ENCODE measurements around the gene SLC29A2. TPM values are rescaled to one million over a fixed set of nuclear protein-coding genes. Genes with fewer than 3 reads are reported as not detected.
A peak's percentile ranks its signal among the peaks of the same experiment; 100 is the strongest.

Gene SLC29A2, protein sequence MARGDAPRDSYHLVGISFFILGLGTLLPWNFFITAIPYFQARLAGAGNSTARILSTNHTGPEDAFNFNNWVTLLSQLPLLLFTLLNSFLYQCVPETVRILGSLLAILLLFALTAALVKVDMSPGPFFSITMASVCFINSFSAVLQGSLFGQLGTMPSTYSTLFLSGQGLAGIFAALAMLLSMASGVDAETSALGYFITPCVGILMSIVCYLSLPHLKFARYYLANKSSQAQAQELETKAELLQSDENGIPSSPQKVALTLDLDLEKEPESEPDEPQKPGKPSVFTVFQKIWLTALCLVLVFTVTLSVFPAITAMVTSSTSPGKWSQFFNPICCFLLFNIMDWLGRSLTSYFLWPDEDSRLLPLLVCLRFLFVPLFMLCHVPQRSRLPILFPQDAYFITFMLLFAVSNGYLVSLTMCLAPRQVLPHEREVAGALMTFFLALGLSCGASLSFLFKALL
- polyA plus RNA-seq (ENCODE audit: insufficient read length in 4 of 4), result 10 to 100 TPM in 3 of 4 donors, 1 to 10 TPM in 1; 2.8 to 29.9 (median 17.9) TPM

DNA sequence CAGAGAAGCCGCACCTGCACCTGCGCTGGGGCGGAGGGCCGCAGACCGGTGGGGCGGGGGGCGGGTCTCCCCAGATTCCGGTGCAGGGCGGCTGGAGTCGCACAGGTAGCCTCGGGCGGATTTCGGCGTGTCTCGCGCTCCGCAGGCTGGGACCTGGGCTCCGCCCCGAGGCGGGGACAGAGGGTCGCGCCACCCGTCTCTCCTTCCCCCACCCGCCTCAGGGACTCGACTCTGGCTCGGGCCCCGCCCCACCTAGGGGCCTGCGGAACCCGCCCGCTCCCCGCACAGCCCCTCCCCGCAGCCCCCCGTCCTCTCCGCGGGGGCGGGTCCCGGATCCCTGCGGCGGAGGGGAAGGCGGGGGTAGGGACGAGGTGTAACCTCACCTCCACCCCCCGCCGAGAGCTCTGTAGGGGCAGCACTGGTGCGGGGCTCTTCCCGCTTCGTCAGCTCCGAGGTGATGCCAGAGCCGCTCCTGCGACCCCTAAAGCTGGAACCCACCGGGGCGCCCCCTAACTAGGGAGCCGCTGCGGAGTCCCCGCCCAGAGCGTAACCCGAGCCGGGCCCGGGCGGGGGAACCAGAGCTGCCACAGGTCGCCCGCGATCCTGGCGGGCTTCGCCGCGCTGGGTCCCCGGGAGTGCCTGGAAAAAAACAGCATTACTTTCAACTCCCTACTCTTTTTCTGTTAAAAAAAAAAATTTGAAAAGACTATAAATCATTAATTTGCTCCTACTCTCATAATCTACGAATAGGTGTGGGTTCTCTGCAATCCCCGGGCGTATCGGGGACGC lies at the start of gene SLC29A2:
Gene SLC29A2, minus strand, starts transcription at position 134 of the 789 bp plus-strand sequence. CDS start 169 bp downstream, outside the sequence.
- DNase-seq (ENCODE audit: low read depth in 4 of 4, low spot score in 3 of 4), result peak; percentile 63 to 81 (median 65)

DNA sequence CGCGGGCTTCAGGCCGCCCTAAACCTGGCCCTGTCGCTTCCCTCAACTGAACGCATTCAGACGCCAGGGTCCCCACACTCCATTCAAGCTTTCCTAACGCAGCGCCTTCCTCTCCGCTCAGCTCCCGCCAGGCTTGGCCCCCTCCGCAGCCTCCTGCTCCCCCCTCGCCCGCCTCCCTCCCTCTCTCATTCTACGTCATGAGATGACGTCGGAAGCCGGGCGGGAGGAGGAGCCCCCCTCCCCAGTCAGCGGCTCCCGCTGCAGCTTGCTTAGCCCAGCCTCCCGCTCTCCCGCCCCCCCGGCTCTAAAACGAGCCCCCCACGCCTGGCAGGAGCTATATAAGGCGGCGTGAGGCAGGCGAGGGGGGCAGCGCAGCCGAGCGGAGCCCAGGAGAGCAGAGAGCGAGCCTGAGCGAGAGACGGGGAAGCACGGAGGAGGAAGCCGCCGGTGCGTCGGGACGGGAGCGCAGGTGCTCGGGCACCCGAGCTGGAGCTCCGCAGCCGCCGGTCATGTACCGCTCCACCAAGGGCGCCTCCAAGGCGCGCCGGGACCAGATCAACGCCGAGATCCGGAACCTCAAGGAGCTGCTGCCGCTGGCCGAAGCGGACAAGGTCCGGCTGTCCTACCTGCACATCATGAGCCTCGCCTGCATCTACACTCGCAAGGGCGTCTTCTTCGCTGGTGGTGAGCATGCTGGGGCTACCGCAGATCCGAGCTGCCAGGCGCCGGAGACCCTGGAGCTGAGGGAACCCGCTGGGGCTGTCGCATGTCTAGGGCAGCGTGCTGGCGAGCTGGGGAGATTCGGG lies 49.3 kb upstream of the SLC29A2 start, which contains the start of gene NPAS4:
Gene NPAS4, plus strand, starts transcription at position 365 of the 806 bp plus-strand sequence. Its CDS starts 145 bp downstream, at position 510.
- DNase-seq (ENCODE audit: low read depth in 4 of 4, low spot score in 3 of 4), result no peak

DNA sequence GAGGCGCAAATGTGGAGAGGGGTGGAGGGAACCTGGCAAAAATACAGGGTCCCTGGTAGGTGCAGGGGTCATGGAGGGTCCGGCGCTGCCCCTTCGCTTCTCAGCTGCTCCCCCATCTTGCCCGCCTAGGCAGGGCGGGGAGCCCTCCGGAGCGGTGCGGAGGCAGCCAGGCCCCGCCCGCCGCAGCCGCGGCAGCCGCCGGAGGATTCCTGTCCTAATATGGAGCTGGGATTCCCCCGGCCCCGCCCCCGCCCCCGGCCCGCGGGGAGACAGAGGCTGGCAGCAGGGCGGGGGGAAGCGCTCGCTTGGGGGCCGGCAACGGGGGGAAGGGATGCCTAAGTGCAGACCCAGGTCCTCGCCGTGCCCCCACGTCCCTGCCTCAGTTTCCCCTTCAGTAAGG lies 48.3 kb upstream of the SLC29A2 start:
- DNase-seq (ENCODE audit: low read depth in 4 of 4, low spot score in 3 of 4), result no peak

DNA sequence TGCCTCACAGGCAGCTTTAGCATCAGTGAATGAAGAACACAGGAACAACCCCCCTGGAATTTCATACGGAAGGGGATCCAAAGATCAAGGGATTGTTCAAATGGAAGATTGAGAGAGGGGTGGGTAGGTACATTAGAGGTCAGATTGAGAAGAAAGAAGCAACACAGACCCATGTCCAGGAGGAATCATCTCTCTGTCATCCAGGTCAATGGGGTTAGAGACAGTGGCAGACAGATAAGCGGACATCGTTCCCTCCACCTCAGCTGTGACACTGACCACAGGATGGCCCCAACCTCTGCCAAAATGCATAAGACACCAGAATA lies 47.4 kb upstream of the SLC29A2 start:
- no peak for DNase-seq (ENCODE audit: low read depth in 4 of 4, low spot score in 3 of 4)

DNA sequence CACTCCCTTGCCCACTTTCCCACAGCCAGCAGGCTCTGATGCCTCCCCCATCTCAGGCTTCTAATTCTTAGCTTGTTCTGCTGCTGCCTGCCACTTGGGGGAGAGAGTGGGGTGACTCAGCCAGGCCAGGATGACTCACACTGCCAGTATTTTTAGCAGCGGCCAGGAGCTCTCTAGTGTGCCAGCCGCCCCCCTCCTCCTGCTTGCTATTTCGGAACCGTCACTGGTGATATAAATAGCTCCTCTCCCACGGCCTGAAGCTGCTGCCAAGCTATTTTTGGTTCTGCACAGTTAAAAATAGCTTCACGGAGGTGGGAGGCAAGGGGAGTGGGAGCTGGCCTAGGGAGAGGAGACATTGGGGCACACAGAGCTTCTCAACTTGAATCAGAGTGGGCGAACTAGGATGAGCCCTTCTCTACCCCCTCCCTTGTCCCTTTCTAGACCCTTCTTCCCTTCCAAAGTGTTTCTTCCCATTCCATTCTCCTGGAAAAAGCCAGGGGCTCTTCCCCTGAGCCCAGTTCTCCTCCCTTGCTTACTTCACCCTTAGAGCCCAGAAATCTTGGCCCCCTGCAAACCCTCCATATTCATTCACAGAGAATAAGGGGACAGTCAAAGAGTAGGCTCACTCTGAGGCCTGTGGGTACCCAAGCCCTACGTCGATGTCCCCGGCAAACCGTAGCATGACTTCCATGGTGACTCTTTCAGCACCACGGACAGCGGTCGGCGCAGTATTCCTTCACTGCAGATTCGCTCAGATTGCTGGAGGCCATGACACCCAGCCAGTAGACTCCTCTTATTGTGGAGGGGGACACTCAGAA lies 46.8 kb upstream of the SLC29A2 start:
- DNase-seq (ENCODE audit: low read depth in 4 of 4, low spot score in 3 of 4), result peak; percentile 42 to 58 (median 54)

DNA sequence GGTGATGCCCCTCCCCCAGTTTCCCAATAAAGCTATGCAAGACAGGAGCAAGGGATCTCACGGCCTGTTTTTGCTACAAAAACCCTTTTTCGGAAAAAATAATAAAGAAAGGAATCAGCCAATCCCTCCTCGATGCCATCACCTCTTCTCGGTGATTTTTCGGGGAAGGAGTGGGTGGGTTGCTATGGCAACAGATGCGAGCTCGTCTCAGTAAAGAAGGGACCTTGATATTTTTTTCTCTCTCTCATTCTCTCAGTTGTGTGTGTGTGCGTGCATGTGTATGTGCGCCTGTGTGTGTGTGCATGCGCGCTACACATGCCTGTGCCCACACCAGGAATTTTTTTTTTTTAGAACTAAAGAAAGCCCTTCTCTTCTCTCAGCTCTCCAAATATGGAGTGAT lies 45.4 kb upstream of the SLC29A2 start:
- no peak for DNase-seq (ENCODE audit: low read depth in 4 of 4, low spot score in 3 of 4)

DNA sequence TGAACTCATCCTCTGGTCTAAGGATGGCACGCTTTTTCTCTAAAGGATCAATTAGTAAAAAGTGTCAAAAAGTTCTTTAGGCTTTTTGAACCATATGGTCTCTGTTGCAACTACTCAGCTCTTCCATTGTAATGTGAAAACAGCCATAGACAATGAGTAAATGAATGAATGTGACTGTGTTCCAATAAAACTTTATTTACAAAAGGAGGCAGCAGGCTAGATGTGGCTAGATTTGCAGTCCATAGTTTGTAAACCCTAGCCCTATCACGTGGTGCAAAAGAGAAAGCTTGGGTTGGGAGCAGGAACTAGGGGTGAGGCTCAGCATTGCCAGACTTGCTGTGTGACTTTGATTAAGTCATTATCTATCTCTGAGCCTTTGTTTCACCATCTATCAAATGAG lies 43.9 kb upstream of the SLC29A2 start:
- DNase-seq (ENCODE audit: low read depth in 4 of 4, low spot score in 3 of 4), result no peak

DNA sequence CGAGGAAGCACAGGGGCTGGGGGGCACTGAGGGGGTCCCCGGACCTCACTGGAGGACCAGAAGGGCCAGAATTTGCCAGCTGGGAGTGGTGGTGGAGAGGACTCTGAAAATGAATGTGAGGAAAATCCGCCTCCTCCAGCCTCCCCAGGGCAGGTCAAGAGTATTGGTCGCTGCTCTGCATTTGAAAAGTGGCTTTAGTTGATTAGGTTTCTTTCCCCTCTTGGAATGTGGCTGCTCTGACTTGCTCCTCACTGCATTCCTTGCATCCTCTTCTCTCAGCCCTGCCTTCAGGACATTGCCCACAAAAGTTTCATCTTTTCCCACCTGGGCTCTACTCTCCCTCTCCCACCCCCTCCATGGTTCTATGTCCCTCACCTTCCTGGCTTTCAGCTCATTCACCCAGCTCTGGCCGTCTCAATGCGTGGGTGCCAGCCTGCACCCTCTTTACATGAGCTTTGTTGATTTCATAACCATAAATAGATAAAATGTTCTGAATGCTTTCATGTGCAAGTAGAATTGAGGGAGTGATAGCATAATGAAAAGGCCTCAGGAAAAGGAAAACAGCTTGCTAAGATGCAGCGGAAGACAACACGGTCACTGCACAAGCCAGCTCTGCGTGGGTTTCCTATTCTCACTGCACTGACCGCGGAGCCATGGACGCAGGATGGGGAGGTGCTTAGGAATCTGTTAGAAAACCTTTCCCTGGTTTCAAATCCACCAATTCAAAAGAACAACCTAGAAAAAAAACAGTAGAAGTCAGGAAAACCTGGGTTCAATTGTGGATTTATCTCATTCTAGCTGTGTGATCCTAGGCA lies 42.8 kb upstream of the SLC29A2 start:
- no peak for DNase-seq (ENCODE audit: low read depth in 4 of 4, low spot score in 3 of 4)

DNA sequence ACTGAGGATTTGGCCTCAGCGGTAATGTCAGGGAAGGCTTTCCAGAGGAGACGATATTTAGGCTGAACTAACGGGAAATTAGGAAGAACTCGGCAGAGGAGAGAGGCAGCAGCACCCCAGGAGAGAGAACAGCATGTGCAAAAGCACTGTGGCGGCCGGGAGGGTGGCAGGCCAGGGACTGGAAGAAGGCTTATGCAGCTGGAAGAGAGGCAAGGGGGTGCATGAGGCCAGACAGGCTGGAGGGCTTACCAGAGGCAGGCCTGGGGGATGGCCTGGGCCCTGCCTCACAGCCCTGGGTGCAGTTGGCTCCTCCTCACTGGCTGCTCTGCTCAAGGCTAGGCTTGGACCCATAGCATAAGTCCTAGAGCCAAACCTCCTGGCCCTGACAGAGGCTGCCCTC lies 41.6 kb upstream of the SLC29A2 start:
- DNase-seq (ENCODE audit: low read depth in 4 of 4, low spot score in 3 of 4), result no peak

DNA sequence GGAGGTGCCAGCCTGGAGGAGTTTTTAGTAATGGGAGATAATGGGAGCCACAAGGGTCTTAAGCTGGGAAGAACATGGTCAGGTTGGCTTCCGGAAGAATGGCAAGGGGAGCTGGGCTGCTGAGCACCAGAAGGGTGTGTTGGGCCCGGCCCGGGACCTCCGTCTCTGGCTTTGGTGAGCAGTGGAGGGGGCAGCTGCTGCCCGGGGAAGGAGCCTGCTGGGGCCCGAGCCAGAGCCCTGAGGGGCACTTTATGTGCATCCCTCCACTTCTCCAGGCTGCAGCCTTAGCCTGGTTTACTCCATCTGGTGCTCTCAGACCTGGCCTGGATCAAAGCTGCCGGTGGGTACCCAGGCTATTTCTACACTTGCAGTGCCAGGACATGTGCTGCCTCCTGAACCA lies 40.5 kb upstream of the SLC29A2 start:
- no peak for DNase-seq (ENCODE audit: low read depth in 4 of 4, low spot score in 3 of 4)

DNA sequence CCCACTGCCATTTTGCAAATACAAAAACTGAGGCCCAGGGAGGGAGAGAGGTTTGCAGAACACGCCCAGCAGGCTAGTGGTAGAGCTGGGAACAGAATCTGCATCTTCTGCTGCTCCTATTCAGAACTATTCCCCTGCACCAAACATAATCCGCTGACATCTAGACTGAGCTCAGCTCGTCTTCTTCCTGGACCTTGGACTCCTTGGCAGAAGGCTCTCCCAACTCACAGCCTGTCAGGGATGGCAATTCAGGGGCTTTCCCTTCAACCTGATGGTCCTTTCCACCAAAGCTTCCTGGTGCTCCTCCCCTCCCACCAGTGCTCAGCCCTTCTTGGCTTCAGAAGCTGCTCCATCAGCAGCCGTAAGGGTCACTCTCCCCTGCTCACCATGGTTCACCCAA lies 39.8 kb upstream of the SLC29A2 start:
- no peak for DNase-seq (ENCODE audit: low read depth in 4 of 4, low spot score in 3 of 4)

DNA sequence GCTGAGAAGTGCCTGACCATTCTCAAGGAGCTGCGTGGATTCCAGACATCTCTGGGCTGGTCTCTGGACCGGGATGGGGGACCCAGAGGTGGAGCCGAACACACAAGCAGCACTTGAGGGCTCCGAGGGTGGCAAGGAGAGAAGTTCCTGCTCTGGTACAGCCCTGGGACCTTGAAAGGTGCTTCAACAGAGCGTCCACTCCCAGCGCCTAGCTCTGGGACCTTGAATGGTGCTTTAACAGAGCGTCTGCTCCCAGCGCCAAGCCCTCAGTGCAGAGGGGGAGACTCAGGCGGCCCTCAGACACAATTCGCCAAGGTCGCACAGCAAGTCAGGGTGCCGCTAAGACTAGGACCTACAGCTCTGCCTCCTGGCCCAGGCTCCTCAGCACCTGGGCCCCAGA lies 38.6 kb upstream of the SLC29A2 start:
- DNase-seq (ENCODE audit: low read depth in 4 of 4, low spot score in 3 of 4), result no peak

DNA sequence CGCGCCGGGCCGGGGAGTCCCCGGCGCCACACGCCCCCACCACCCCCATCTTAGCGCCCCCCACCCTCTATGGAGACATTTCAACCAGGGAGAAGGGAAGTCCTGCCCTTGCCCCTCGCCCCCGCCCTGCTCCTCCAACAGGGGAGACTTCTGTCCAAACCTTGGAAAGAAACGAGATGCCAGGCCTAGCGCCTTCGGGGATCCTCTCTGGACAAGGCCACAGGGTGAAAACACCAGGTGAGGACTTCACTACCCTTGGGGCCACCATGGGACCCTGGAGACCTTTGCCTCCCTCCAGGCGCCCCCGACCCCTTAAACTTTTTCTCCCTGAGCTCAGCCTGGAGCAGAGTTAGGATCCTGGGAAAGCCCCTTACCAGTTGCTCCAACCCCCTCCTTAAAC lies 37.7 kb upstream of the SLC29A2 start:
- no peak for DNase-seq (ENCODE audit: low read depth in 4 of 4, low spot score in 3 of 4)

DNA sequence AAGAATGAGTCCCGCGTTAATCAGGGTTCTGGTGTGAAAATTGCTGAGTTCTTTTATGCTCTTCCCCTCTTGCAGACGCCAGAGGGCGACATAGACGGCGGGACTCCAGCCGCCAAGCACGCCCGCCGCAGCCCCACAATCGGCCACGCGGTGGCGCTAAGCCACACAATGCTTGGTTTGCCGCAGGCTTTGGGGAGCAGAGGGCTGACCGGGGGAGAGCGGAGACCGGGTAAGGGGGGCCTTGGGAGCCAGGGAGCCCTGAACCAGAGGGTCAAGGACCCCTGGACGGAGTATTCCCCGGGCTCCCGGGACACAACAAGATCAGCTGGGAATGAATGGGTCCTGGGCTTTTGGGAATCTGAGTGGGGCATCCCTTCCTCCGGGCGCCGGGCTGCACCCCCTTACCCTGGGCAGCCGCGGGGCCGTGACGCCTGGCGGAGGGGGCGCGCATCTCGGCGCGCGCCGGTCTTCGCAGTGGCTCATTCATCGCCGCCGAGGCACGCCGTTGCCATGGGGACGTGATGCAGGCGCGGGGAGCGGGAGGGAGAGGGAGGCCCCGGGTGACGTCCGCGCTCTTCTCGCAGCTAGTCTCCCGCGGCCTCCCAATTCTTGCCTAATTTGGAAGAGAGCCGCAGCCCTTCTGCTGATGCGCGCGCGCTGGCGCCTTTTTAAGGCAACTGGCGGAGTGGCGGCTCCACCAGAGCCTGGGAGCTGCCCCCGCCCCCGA lies 37.1 kb upstream of the SLC29A2 start:
- DNase-seq (ENCODE audit: low read depth in 4 of 4, low spot score in 3 of 4), result peak; percentile 59 to 70 (median 64)

DNA sequence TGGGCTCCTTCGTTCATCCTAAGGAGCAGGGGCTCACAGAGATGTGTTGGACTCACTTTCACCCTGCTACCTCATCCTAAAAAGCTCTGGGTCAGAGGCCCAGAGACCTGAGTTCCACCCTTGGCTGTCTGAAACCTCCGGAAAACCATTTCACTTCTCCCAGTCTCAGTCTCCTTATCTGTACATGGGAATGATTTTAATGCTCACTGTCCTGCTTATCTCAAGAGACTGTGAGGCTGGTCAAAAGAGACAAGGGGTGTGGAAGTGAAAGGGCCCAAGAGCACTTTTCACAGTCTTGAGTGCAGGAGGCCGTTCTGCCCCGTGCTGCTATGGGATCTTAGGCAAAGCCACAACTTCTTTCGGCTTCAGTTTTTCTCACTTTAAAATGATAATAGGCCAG lies 36.1 kb upstream of the SLC29A2 start:
- DNase-seq (ENCODE audit: low read depth in 4 of 4, low spot score in 3 of 4), result no peak

DNA sequence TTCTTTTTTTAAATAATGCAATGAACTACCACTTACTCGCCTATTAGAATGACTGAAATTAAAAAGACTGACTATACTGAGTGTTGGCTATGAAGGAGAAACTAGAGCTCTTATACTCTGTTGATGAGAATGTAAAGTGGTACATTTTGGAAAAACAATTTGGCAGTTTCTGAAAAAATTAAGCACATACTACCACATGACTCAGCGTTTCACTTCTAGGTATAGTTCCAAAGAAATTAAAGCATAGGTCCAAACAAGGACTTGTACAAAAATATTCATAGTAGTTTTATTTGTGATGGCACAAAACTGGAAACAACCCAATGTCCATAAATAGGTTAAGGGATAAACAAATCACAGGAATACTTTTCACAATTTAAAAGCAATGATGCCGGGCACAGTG lies 22.4 kb upstream of the SLC29A2 start:
- no peak for DNase-seq (ENCODE audit: low read depth in 4 of 4, low spot score in 3 of 4)

DNA sequence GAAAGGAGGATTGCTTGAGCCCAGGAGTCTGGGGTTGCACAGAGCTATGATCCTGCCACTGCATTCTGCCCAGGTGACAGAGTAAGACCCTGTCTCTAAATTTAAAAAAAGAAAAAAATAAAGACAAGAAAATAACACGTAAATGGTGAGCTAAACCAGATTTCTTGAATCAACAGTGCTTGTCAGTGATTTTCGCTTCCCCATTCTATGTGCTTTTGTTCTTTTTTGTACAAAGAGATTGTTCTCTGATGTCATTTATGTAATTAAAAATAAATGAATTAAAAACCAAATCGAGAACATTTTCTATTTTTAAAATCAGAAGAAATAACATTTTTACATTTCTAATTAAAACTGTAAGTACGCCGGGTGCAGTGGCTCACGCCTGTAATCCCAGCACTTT lies 19.8 kb upstream of the SLC29A2 start:
- DNase-seq (ENCODE audit: low read depth in 4 of 4, low spot score in 3 of 4), result no peak

DNA sequence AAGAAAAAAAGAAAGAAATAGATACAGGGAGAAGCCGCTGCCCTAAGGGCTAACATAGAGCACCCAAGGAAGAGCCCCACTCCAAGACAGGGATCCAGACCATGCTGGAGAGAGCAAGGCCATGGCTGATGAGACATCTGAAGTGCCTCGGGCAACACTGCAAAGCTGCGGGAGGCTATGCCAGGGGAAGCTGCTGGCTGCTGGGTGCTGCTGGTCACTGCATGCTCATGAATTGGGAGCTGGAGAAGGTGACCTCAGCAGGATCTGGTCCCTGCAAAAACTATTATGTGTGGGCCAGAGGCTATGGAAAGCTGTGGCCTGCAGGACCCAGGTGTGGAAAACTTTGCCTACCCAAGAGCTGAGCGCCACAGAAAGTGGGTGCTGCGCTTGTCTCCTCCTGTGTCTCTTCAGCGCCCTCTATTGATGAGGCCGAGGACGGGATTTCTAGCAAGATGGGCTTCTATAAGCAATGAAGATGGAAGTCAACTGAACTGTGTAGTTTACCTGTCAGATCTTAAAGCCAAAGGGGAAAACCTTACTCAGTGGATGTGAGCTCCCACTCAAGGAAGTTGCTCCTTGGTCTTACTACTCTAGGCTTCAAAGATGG lies 17.3 kb upstream of the SLC29A2 start:
- DNase-seq (ENCODE audit: low read depth in 4 of 4, low spot score in 3 of 4), result peak in 1 of 4 donors; percentile 56
